ENCODE results near the gene HIGD1A. TPM values are rescaled to one million over a fixed set of nuclear protein-coding genes. Genes with fewer than 3 reads are reported as not detected.

HIGD1A gene
- polyA plus RNA-seq, 1 donor from 2014 or later: 350 TPM

GRCh38 chr3:42820746-42821051, 16.4 kb upstream of the HIGD1A start:
- no peaks in the 10 kb centered on the region for H3K9me3 ChIP-seq (ENCODE audit: low read length)
- no peak overlapping the region for H2AFZ ChIP-seq (ENCODE audit: low read depth, low read length)
- H3K9ac ChIP-seq (ENCODE audit: low read length): no peak overlapping the region
- no peaks in the 10 kb centered on the region for H3K79me2 ChIP-seq (replicated peaks; ENCODE audit: insufficient read depth, low read length)
- H3K4me3 ChIP-seq (ENCODE audit: low read length): no peak overlapping the region
- TF ChIP-seq RAD21 (conservative IDR thresholded peaks at IDR 0.05) (no peak), TAF1 (IDR thresholded peaks at IDR 0.05; ENCODE audit: low read depth) (no peak), EZH2 (IDR thresholded peaks at IDR 0.05; ENCODE audit: borderline replicate concordance, insufficient read depth, low read length, poor library complexity, severe bottlenecking) (no peak), POLR2AphosphoS5 (IDR thresholded peaks at IDR 0.05) (no peak), REST (IDR thresholded peaks at IDR 0.05; ENCODE audit: borderline replicate concordance) (no peak), MXI1 (conservative IDR thresholded peaks at IDR 0.05; ENCODE audit: poor library complexity, severe bottlenecking) (no peak), EP300 (conservative IDR thresholded peaks at IDR 0.05; ENCODE audit: poor library complexity, severe bottlenecking) (no peak), SMC3 (conservative IDR thresholded peaks at IDR 0.05; ENCODE audit: poor library complexity) (no peak), CTCF (IDR thresholded peaks at IDR 0.05; ENCODE audit: poor library complexity, severe bottlenecking) (no peak)
- H3K36me3 ChIP-seq (ENCODE audit: insufficient read depth, low read length): no peaks in the 10 kb centered on the region
- H3F3A ChIP-seq (ENCODE audit: insufficient read depth, low read length, poor library complexity, severe bottlenecking): no peaks in the 10 kb centered on the region
- H3K4me2 ChIP-seq (ENCODE audit: low read length): no peak overlapping the region
- no peaks in the 10 kb centered on the region for H3K9me2 ChIP-seq (ENCODE audit: insufficient read depth, low read length)
- H3K27ac ChIP-seq (ENCODE audit: low read length): no peak overlapping the region
- H4K20me1 ChIP-seq (ENCODE audit: insufficient read depth): no peaks in the 10 kb centered on the region
- H3K27me3 ChIP-seq (ENCODE audit: insufficient read depth, low read depth, low read length): no peaks in the 10 kb centered on the region

- no peaks in the 10 kb centered on the region for H3K9me3 ChIP-seq (ENCODE audit: low read length)
- H3K9me2 ChIP-seq (ENCODE audit: insufficient read depth, low read length): no peaks in the 10 kb centered on the region
- TF ChIP-seq EZH2 (IDR thresholded peaks at IDR 0.05; ENCODE audit: borderline replicate concordance, insufficient read depth, low read length, poor library complexity, severe bottlenecking) (no peak), REST (IDR thresholded peaks at IDR 0.05; ENCODE audit: borderline replicate concordance) (no peak), RAD21 (conservative IDR thresholded peaks at IDR 0.05) (no peak), POLR2AphosphoS5 (IDR thresholded peaks at IDR 0.05) (no peak), TAF1 (IDR thresholded peaks at IDR 0.05; ENCODE audit: low read depth) (no peak), MXI1 (conservative IDR thresholded peaks at IDR 0.05; ENCODE audit: poor library complexity, severe bottlenecking) (no peak), CTCF (IDR thresholded peaks at IDR 0.05; ENCODE audit: poor library complexity, severe bottlenecking) (no peak), SMC3 (conservative IDR thresholded peaks at IDR 0.05; ENCODE audit: poor library complexity) (no peak), EP300 (conservative IDR thresholded peaks at IDR 0.05; ENCODE audit: poor library complexity, severe bottlenecking) (no peak)
- H3K9ac ChIP-seq (ENCODE audit: low read length): no peak overlapping the region
- no peak overlapping the region for H3K4me2 ChIP-seq (ENCODE audit: low read length)
- H3K79me2 ChIP-seq (replicated peaks; ENCODE audit: insufficient read depth, low read length): no peaks in the 10 kb centered on the region
- no peaks in the 10 kb centered on the region for H3K36me3 ChIP-seq (ENCODE audit: insufficient read depth, low read length)
- no peaks in the 10 kb centered on the region for H3K27me3 ChIP-seq (ENCODE audit: insufficient read depth, low read depth, low read length)
- no peaks in the 10 kb centered on the region for H4K20me1 ChIP-seq (ENCODE audit: insufficient read depth)
- no peak overlapping the region for H2AFZ ChIP-seq (ENCODE audit: low read depth, low read length)
- H3F3A ChIP-seq (ENCODE audit: insufficient read depth, low read length, poor library complexity, severe bottlenecking): no peaks in the 10 kb centered on the region
- H3K27ac ChIP-seq (ENCODE audit: low read length): no peak overlapping the region
- no peak overlapping the region for H3K4me3 ChIP-seq (ENCODE audit: low read length)
Observed at GRCh38 chr3:42819351-42819965, 15.2 kb upstream of the HIGD1A start.

Data from neural cell (in vitro differentiated cells).